ENCODE measurements around the gene AMBRA1.

The AMBRA1 gene

DNA sequence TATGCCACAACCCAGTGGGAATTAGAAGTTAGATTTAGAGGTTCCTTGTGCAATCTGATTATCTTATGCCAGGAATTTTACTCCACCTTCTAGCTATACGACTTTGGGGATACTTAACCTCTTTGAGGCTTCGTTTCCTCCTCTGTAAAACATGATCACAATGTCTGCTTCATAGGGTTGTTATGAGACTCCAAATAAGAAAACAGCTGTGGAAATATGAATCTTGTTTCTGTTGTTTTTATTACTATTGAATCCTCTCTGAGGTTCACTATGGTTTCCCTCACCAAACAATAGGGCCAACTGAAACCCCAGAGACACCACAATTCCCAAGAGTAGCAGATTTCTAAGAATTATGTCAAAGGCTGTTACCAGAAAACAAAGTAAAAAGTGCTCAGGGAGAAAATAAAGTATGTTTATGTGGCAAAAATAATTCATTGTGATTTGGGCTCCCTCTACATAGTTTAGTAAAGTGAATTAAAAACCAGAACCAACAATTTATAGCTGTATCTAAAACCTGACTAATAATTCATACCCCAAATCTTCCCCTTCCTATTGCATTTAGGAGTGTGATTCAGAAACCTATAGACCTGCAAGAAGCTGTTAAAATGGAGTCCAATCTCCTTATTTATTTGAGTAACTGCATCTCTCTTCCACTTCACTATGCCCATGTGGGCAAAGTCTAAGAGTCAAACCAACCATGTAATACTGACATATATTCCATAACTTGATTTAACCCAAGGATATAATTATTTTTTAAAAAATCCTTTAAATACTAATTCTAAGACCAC is 38.4 kb downstream of the AMBRA1 start:
- intact Hi-C loops (cut with DNase I; ENCODE audit: low total_unique reads) = no loop called here
- peak overlapping the region; percentile 62 to 66 for H3K27ac ChIP-seq

DNA sequence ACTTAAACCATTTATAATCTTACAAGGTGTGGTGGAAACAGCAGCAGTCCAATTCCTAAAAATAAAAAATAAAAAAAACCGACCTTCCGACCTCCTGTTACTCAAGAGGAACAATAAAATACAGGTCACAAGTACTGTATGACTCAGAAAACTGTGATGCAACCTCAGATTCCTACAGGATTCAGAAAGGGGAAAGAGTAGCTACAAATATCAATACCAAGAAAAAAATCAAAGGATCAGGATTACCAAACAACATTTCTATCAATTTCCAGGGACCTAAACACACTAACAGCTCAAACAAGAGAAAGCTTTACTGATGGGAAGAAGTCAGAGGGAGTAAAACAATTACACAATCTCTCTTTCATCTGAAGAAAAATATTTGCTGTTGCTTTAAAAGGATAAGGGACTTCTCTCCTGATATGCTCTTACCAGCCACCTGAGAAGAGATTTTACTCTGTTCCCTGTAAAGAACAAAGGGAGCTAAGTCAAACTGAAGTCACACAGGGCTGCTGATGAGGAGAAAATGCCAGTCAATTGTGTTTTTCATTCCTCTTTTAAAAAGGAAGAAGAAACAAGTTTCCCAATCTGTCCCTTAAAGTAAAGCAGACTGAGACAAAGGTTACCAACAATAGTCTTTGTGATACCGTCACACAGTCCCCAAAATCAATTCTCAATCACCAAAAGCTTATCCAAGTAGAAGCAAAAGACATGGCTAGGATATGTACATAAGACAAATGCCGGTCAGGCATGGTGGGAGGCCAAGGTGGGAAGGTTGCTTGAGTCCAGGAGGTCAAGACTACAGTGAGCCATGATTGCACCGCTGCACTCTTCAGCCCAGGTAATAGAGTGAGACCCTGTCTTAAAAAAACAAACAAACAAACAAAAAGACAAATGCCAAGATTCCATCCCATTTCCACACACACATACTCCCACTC is 39.3 kb downstream of the AMBRA1 start:
- no peaks in the 10 kb centered on the region for H3K9me3 ChIP-seq
- intact Hi-C loops (cut with DNase I; ENCODE audit: low total_unique reads) = no loop called here
- H3K4me3 ChIP-seq = no peak overlapping the region
- H3K27ac ChIP-seq = peak overlapping the region; percentile 62 to 66
- H3K4me1 ChIP-seq = peaks cover 0 to 38% (median 21%) of the 10 kb centered on the region in 4 donors
- DNase-seq = no peak
- H3K36me3 ChIP-seq = no peaks in the 10 kb centered on the region
- H3K27me3 ChIP-seq = no peaks in the 10 kb centered on the region
- no peak for TF ChIP-seq CTCF (IDR thresholded peaks at IDR 0.05)

More for the DNA sequence above, 38.4 kb downstream of the AMBRA1 start:
- Histone ChIP-seq H3K4me3 (no peak overlapping the region), H3K36me3 (no peaks in the 10 kb centered on the region), H3K27me3 (no peaks in the 10 kb centered on the region), H3K4me1 (peaks cover 0 to 47% (median 24%) of the 10 kb centered on the region in 4 donors), H3K9me3 (no peaks in the 10 kb centered on the region)
- no peak for DNase-seq
- no peak for TF ChIP-seq CTCF (IDR thresholded peaks at IDR 0.05)

- no peaks in the 10 kb centered on the region for H3K27me3 ChIP-seq
- H3K4me1 ChIP-seq = peaks cover 0 to 35% (median 21%) of the 10 kb centered on the region in 4 donors
- no peak overlapping the region for H3K4me3 ChIP-seq
- H3K27ac ChIP-seq = peak overlapping the region; percentile 48 to 62
- no peak for DNase-seq
- intact Hi-C loops (cut with DNase I; ENCODE audit: low total_unique reads) = no loop called here
- H3K9me3 ChIP-seq = no peaks in the 10 kb centered on the region
- H3K36me3 ChIP-seq = no peaks in the 10 kb centered on the region
- TF ChIP-seq CTCF (IDR thresholded peaks at IDR 0.05) = no peak
These were observed 40.0 kb downstream of the AMBRA1 start for GRCh38 chr11:46553814-46554212.

- Histone ChIP-seq H3K4me3 (no peak overlapping the region), H3K27ac (no peak overlapping the region), H3K9me3 (no peaks in the 10 kb centered on the region), H3K27me3 (no peaks in the 10 kb centered on the region), H3K4me1 (peaks cover 0 to 31% (median 21%) of the 10 kb centered on the region in 4 donors), H3K36me3 (peaks cover 8 to 12% (median 9%) of the 10 kb centered on the region in 3 donors)
- no peak for TF ChIP-seq CTCF (IDR thresholded peaks at IDR 0.05)
- intact Hi-C loops (cut with DNase I; ENCODE audit: low total_unique reads) = no loop called here
- no peak for DNase-seq
These were observed 42.6 kb downstream of the AMBRA1 start for GRCh38 chr11:46551261-46551660.

- no peaks in the 10 kb centered on the region for H3K9me3 ChIP-seq
- no peak for TF ChIP-seq CTCF (IDR thresholded peaks at IDR 0.05)
- no peak overlapping the region for H3K27ac ChIP-seq
- peaks cover 0 to 3% (median 0%) of the 10 kb centered on the region in 4 donors for H3K4me1 ChIP-seq
- no peak for DNase-seq
- H3K27me3 ChIP-seq = no peaks in the 10 kb centered on the region
- intact Hi-C loops (cut with DNase I; ENCODE audit: low total_unique reads) = no loop called here
- H3K4me3 ChIP-seq = no peak overlapping the region
- peaks cover 41 to 49% (median 44%) of the 10 kb centered on the region in 3 donors for H3K36me3 ChIP-seq
These were observed 46.2 kb downstream of the AMBRA1 start for GRCh38 chr11:46547579-46547978.
